Measurements from ENCODE around the gene SLC16A3. TPM values are rescaled to one million over a fixed set of nuclear protein-coding genes. Genes with fewer than 3 reads are reported as not detected.

The SLC16A3 gene
- total and polyA plus RNA-seq, 2 experiments from 2014 or later = 3.5 to 10.6 TPM

GRCh38 chr17:82199496-82199895 is 29.3 kb upstream of the SLC16A3 start:
- H3K79me2 ChIP-seq (replicated peaks; ENCODE audit: insufficient read depth) = no peaks in the 10 kb centered on the region
- no peak for DNase-seq (ENCODE audit: low spot score)
- peaks cover 2% of the 10 kb centered on the region; the same call in 1 of the 2 replicates for H4K20me1 ChIP-seq (replicated peaks; ENCODE audit: insufficient read depth)
- no peaks in the 10 kb centered on the region for H3F3A ChIP-seq (replicated peaks; ENCODE audit: low read depth)
- Mint-ChIP-seq H3K27me3 (ENCODE audit: insufficient read depth, low read depth, poor library complexity) (peaks cover 1% of the 10 kb centered on the region), H3K4me3 (no peak overlapping the region), H3K9me3 (no peaks in the 10 kb centered on the region), H3K36me3 (ENCODE audit: low read depth) (peaks cover 6% of the 10 kb centered on the region; the same call in 2 of the 3 replicates), H3K4me1 (no peaks in the 10 kb centered on the region), H3K27ac (no peak overlapping the region)
- H2AFZ ChIP-seq = no peak overlapping the region
- no peak for TF ChIP-seq ZNF114 (CRISPR knock-in tag; IDR thresholded peaks at IDR 0.05)
- TF ChIP-seq EZH2 (IDR thresholded peaks at IDR 0.05; ENCODE audit: low read depth, unreplicated experiment) = no peak
- TF ChIP-seq POLR2AphosphoS5 (IDR thresholded peaks at IDR 0.05; ENCODE audit: low read depth) = no peak
- TF ChIP-seq CTCF (conservative IDR thresholded peaks at IDR 0.05; ENCODE audit: low read depth in 2 of 2) = no peak
- TF ChIP-seq CREB1 (CRISPR knock-in tag; IDR thresholded peaks at IDR 0.05; ENCODE audit: low read depth) = no peak
- TF ChIP-seq, protein P1, sequence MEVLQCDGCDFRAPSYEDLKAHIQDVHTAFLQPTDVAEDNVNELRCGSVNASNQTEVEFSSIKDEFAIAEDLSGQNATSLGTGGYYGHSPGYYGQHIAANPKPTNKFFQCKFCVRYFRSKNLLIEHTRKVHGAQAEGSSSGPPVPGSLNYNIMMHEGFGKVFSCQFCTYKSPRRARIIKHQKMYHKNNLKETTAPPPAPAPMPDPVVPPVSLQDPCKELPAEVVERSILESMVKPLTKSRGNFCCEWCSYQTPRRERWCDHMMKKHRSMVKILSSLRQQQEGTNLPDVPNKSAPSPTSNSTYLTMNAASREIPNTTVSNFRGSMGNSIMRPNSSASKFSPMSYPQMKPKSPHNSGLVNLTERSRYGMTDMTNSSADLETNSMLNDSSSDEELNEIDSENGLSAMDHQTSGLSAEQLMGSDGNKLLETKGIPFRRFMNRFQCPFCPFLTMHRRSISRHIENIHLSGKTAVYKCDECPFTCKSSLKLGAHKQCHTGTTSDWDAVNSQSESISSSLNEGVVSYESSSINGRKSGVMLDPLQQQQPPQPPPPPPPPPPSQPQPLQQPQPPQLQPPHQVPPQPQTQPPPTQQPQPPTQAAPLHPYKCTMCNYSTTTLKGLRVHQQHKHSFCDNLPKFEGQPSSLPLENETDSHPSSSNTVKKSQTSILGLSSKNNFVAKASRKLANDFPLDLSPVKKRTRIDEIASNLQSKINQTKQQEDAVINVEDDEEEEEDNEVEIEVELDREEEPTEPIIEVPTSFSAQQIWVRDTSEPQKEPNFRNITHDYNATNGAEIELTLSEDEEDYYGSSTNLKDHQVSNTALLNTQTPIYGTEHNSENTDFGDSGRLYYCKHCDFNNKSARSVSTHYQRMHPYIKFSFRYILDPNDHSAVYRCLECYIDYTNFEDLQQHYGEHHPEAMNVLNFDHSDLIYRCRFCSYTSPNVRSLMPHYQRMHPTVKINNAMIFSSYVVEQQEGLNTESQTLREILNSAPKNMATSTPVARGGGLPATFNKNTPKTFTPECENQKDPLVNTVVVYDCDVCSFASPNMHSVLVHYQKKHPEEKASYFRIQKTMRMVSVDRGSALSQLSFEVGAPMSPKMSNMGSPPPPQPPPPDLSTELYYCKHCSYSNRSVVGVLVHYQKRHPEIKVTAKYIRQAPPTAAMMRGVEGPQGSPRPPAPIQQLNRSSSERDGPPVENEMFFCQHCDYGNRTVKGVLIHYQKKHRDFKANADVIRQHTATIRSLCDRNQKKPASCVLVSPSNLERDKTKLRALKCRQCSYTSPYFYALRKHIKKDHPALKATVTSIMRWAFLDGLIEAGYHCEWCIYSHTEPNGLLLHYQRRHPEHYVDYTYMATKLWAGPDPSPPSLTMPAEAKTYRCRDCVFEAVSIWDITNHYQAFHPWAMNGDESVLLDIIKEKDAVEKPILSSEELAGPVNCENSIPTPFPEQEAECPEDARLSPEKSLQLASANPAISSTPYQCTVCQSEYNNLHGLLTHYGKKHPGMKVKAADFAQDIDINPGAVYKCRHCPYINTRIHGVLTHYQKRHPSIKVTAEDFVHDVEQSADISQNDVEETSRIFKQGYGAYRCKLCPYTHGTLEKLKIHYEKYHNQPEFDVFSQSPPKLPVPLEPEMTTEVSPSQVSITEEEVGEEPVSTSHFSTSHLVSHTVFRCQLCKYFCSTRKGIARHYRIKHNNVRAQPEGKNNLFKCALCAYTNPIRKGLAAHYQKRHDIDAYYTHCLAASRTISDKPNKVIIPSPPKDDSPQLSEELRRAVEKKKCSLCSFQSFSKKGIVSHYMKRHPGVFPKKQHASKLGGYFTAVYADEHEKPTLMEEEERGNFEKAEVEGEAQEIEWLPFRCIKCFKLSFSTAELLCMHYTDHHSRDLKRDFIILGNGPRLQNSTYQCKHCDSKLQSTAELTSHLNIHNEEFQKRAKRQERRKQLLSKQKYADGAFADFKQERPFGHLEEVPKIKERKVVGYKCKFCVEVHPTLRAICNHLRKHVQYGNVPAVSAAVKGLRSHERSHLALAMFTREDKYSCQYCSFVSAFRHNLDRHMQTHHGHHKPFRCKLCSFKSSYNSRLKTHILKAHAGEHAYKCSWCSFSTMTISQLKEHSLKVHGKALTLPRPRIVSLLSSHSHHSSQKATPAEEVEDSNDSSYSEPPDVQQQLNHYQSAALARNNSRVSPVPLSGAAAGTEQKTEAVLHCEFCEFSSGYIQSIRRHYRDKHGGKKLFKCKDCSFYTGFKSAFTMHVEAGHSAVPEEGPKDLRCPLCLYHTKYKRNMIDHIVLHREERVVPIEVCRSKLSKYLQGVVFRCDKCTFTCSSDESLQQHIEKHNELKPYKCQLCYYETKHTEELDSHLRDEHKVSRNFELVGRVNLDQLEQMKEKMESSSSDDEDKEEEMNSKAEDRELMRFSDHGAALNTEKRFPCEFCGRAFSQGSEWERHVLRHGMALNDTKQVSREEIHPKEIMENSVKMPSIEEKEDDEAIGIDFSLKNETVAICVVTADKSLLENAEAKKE (CRISPR knock-in tag; IDR thresholded peaks at IDR 0.05) = no peak
- TF ChIP-seq, protein P2, sequence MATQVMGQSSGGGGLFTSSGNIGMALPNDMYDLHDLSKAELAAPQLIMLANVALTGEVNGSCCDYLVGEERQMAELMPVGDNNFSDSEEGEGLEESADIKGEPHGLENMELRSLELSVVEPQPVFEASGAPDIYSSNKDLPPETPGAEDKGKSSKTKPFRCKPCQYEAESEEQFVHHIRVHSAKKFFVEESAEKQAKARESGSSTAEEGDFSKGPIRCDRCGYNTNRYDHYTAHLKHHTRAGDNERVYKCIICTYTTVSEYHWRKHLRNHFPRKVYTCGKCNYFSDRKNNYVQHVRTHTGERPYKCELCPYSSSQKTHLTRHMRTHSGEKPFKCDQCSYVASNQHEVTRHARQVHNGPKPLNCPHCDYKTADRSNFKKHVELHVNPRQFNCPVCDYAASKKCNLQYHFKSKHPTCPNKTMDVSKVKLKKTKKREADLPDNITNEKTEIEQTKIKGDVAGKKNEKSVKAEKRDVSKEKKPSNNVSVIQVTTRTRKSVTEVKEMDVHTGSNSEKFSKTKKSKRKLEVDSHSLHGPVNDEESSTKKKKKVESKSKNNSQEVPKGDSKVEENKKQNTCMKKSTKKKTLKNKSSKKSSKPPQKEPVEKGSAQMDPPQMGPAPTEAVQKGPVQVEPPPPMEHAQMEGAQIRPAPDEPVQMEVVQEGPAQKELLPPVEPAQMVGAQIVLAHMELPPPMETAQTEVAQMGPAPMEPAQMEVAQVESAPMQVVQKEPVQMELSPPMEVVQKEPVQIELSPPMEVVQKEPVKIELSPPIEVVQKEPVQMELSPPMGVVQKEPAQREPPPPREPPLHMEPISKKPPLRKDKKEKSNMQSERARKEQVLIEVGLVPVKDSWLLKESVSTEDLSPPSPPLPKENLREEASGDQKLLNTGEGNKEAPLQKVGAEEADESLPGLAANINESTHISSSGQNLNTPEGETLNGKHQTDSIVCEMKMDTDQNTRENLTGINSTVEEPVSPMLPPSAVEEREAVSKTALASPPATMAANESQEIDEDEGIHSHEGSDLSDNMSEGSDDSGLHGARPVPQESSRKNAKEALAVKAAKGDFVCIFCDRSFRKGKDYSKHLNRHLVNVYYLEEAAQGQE (IDR thresholded peaks at IDR 0.05; ENCODE audit: unreplicated experiment) = no peak
- TF ChIP-seq ETS1 (IDR thresholded peaks at IDR 0.05) = no peak
- no peak for TF ChIP-seq ZNF331 (CRISPR knock-in tag; IDR thresholded peaks at IDR 0.05; ENCODE audit: low read depth)
- TF ChIP-seq JUNB (IDR thresholded peaks at IDR 0.05; ENCODE audit: unreplicated experiment) = no peak
- TF ChIP-seq EZH2phosphoT487 (IDR thresholded peaks at IDR 0.05; ENCODE audit: unreplicated experiment) = no peak
- no peak for TF ChIP-seq STAT1 (IDR thresholded peaks at IDR 0.05; ENCODE audit: unreplicated experiment)
- TF ChIP-seq NANOG (IDR thresholded peaks at IDR 0.05; ENCODE audit: borderline replicate concordance) = no peak
- H3K4me3 ChIP-seq = no peak overlapping the region
- no peaks in the 10 kb centered on the region for H3K4me1 ChIP-seq (ENCODE audit: insufficient read depth)
- no peak overlapping the region for H3K27ac ChIP-seq (ENCODE audit: low read depth)
- H3K36me3 ChIP-seq (ENCODE audit: insufficient read depth) = no peaks in the 10 kb centered on the region
- no peaks in the 10 kb centered on the region for H3K27me3 ChIP-seq (ENCODE audit: insufficient read depth)
- no peaks in the 10 kb centered on the region for H3K9me2 ChIP-seq (ENCODE audit: insufficient read depth)
- H3K4me2 ChIP-seq = no peak overlapping the region
- ATAC-seq = no peak

All from GM23338 (cell line).